ENCODE data around the gene HPSE2.

- TF ChIP-seq, protein P1, sequence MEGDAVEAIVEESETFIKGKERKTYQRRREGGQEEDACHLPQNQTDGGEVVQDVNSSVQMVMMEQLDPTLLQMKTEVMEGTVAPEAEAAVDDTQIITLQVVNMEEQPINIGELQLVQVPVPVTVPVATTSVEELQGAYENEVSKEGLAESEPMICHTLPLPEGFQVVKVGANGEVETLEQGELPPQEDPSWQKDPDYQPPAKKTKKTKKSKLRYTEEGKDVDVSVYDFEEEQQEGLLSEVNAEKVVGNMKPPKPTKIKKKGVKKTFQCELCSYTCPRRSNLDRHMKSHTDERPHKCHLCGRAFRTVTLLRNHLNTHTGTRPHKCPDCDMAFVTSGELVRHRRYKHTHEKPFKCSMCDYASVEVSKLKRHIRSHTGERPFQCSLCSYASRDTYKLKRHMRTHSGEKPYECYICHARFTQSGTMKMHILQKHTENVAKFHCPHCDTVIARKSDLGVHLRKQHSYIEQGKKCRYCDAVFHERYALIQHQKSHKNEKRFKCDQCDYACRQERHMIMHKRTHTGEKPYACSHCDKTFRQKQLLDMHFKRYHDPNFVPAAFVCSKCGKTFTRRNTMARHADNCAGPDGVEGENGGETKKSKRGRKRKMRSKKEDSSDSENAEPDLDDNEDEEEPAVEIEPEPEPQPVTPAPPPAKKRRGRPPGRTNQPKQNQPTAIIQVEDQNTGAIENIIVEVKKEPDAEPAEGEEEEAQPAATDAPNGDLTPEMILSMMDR (conservative IDR thresholded peaks at IDR 0.05) = no peak
- TF ChIP-seq ZFX (IDR thresholded peaks at IDR 0.05) = no peak
These were observed 616.2 kb downstream of the HPSE2 start for GRCh38 chr10:98619446-98619845.

All from C4-2B (cell line).